PC-3 (cell line): ENCODE measurements around the gene ENOSF1.

Experiments
- EZH2 ChIP-seq: fragments of 300-600 bp; sonication (generic); IDR thresholded peaks from one replicate; pipeline ENCODE4 v1.6.1; 2017; ENCODE audit warnings: antibody characterized with exemption, mild to moderate bottlenecking, low read length; ENCODE audit not compliant: unreplicated experiment
- EZH2phosphoT487 ChIP-seq: fragments of 300-600 bp; sonication (generic); IDR thresholded peaks from 2 replicates; pipeline ENCODE4 v1.6.1; 2018; ENCODE audit warnings: mild to moderate bottlenecking, antibody characterized with exemption, low read length, borderline replicate concordance
- TF ChIP-seq, protein P1 (sequence below): fragments of 300-600 bp; sonication (generic); conservative IDR thresholded peaks from 2 replicates; pipeline ENCODE4 v1.5.1; 2017; ENCODE audit warnings: antibody characterized with exemption, low read depth, mild to moderate bottlenecking, low read length

DNA sequence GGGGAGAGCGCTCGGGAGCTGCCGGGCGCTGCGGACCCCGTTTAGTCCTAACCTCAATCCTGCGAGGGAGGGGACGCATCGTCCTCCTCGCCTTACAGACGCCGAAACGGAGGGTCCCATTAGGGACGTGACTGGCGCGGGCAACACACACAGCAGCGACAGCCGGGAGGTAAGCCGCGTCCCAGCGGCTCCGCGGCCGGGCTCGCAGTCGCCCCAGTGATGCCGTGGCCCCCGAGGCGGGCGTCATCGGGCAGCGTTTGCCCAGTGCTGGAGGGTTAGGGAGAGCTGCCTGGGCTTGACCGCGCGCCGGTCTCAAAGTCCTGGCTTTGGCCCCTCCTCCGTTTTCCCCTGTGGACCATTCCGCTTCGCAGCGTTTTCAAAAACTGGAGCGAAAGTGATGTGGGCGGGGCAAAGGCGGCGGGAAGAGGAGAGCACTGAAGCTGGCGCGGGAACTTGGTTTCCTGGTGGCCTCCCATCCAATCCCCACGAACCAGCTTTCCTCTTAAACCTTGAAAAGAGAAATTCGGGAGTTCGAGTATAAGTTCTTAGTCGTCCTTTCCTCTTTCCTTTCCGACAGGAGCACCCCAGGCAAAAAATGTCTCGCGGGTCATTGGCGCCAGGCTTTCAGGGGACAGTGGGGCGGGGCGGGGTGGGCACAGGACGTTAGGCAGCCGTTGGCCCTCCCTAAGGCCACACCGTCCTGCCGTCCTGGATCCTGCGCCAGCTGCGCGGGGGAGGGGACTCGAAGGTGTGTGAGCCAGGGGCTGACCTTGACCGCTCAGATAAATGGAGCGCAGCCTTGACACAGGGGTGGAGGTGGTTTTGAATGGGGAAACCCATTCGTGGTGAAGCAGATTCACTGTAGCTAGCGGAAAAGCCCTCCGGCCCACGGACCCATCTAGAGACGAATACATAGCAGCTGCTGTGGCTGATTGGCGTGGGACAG, 54.2 kb downstream of the ENOSF1 start:
- TF ChIP-seq, protein P1, sequence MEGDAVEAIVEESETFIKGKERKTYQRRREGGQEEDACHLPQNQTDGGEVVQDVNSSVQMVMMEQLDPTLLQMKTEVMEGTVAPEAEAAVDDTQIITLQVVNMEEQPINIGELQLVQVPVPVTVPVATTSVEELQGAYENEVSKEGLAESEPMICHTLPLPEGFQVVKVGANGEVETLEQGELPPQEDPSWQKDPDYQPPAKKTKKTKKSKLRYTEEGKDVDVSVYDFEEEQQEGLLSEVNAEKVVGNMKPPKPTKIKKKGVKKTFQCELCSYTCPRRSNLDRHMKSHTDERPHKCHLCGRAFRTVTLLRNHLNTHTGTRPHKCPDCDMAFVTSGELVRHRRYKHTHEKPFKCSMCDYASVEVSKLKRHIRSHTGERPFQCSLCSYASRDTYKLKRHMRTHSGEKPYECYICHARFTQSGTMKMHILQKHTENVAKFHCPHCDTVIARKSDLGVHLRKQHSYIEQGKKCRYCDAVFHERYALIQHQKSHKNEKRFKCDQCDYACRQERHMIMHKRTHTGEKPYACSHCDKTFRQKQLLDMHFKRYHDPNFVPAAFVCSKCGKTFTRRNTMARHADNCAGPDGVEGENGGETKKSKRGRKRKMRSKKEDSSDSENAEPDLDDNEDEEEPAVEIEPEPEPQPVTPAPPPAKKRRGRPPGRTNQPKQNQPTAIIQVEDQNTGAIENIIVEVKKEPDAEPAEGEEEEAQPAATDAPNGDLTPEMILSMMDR: no peak
- TF ChIP-seq EZH2 (no peak), EZH2phosphoT487 (no peak)
